WI38 (cell line): ENCODE data around the gene ZFAND3.

Experiments used
- H3K4me3 ChIP-seq: 2 replicates; pipeline ENCODE4 v1.5.1; 2011; ENCODE audit warnings: low read depth, mild to moderate bottlenecking, control low read depth, low read length
- CTCF ChIP-seq: IDR thresholded peaks from 2 replicates; pipeline ENCODE4 v1.5.1; 2012; ENCODE audit warnings: low read depth, mild to moderate bottlenecking, control low read depth, low read length

Gene ZFAND3

GRCh38 chr6:37781788-37782187 lies 37.7 kb upstream of the ZFAND3 start:
- TF ChIP-seq CTCF = no peak
- H3K4me3 ChIP-seq = no peak overlapping the region

DNA sequence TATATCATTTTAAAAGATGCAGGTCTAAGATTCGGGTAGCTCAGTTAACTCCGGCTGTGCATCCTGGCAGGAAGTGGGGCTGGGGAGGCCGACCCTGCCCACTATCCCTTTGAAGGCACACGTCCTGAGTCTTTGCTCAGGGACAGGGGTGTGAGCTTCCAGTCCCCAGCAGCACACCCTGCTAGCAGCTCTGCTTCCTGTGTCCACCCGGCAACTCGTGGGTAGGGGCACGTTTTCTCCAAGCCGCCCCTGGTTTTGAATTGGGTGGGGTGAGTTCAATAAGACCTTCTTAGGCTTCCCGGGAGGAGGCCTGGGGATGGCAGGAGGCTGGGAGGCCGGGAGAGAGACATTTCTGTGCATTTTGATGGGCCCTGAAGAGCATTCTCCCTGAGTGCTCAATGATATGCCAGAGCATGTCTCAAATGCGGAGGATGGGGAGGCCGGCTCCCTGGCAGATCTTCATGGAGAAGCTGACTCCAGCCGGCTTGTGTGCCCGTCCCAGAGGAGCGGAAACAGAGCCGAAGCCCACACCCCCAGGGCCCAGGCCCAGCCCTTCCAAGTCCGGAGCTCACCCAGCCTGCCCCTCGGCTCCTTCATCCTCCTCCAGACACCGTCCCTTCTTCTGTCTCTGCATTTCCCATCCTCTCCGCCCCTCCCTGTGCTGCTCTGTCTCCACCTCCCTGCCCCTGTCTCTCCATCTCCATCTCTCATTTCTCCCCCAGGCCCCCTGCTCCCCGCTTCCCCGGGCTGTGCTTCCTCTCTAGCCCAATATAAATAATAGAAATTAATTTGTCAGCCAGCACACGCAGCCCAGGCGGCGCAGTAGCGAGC lies 36.3 kb upstream of the ZFAND3 start:
- no peak for TF ChIP-seq CTCF
- no peak overlapping the region for H3K4me3 ChIP-seq

GRCh38 chr6:37783856-37784584 lies 35.5 kb upstream of the ZFAND3 start:
- H3K4me3 ChIP-seq = no peak overlapping the region

DNA sequence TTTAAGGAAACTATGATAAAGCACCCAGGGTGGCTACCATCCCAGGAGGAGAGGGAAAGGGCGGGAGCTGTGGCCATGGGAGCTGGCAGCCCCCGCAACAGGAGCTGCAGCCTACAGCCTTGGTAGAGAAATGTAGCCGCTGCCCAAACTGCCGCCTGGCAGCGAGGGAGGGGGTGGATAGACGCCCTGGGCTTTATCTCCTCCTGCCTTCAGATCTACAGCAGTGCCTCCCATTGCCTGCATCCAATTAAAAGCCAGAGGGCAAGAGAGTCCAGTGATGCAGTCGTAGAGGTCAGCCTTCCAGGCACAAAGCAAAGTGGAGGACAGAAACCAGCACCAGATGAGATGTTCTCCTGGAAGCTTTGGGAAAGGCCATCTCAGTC lies 35.0 kb upstream of the ZFAND3 start:
- H3K4me3 ChIP-seq = no peak overlapping the region
- TF ChIP-seq CTCF = no peak

More at GRCh38 chr6:37783856-37784584, 35.5 kb upstream of the ZFAND3 start:
- no peak for TF ChIP-seq CTCF

DNA sequence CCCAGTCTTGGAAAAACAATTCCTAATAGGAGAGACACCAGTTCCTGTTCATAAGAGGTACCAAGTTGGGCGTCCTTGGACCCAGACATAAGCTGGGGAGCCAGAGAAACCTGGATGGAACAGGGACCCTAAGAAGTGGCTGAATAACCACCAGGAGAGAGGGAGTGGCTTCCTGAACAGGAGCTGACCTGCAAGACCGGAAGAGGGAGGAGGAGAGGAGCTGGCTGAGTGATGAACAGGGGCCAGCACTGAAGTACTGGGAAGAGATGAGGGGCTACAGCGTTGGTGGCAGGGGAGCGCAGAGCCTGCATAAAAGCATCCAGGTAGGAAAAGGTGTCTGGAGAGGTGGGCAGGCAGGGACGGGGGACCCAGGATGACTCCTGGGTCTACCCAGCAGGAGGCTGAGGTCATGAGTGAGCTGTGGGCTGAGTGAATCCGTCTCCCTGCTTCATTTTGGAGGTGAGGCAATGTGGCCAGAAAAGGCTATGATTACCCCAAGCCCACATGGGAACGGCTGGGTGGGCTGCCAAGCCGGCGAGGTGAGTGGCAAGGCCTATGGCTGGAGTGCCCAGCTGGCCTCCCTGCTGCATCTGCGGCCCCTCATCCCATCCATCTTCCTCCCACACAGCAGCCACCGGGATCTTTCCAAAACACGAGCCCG lies 34.4 kb upstream of the ZFAND3 start:
- no peak overlapping the region for H3K4me3 ChIP-seq

GRCh38 chr6:37785663-37786270 lies 33.8 kb upstream of the ZFAND3 start:
- H3K4me3 ChIP-seq = no peak overlapping the region
- TF ChIP-seq CTCF = no peak

More for the DNA sequence above, 34.4 kb upstream of the ZFAND3 start:
- no peak for TF ChIP-seq CTCF
